Esophagus (tissue), 2 donors: ENCODE measurements around the gene TIGD3. TPM values are rescaled to one million over a fixed set of nuclear protein-coding genes. Genes with fewer than 3 reads are reported as not detected.

ENCODE experiments used
- H3K27ac ChIP-seq, 2 donors: one replicate each; pipeline ENCODE4 v1.5.1; 2013; ENCODE audit warnings: low read depth in 2 of 2, mild to moderate bottlenecking in 2 of 2, inconsistent platforms in 1 of 2, low read length in 1 of 2, moderate library complexity in 1 of 2
- H3K27me3 ChIP-seq, 2 donors: one replicate each; pipeline ENCODE4 v1.6.1; 2013; ENCODE audit warnings: low read length in 2 of 2, control low read depth in 1 of 2, mild to moderate bottlenecking in 1 of 2; ENCODE audit not compliant: insufficient read depth in 2 of 2, control insufficient read depth in 1 of 2
- H3K36me3 ChIP-seq, 2 donors: one replicate each; pipeline ENCODE4 v1.6.1; 2013; ENCODE audit warnings: low read length in 1 of 2; ENCODE audit not compliant: control insufficient read depth in 2 of 2, insufficient read depth in 2 of 2
- H3K4me1 ChIP-seq, 2 donors: one replicate each; pipeline ENCODE4 v1.6.1; 2013; ENCODE audit warnings: low read length in 1 of 2; ENCODE audit not compliant: control insufficient read depth in 2 of 2, insufficient read depth in 2 of 2
- H3K4me3 ChIP-seq, 2 donors: one replicate each; pipeline ENCODE4 v1.5.1; 2013; ENCODE audit warnings: low read length in 2 of 2, mild to moderate bottlenecking in 2 of 2, low read depth in 1 of 2, moderate library complexity in 1 of 2
- H3K9me3 ChIP-seq, 2 donors: one replicate each; pipeline ENCODE4 v1.6.1; 2013; ENCODE audit warnings: mild to moderate bottlenecking in 2 of 2, low read depth in 1 of 2, low read length in 1 of 2, moderate library complexity in 1 of 2; ENCODE audit not compliant: control insufficient read depth in 2 of 2, insufficient read depth in 1 of 2
- WGBS, 2 donors: extraction: QIAGEN DNeasy Blood & Tissue Kit; methylation state at CpG; one replicate each; pipeline ENCODE4 v1.1.7; 2013; 5-methylcytosine and 5-hydroxymethylcytosine counted together
- polyA plus RNA-seq, 2 donors: library from polyadenylated mRNA; stranded (reverse); fragments of 200-250 nt; gene quantifications; one replicate each; pipeline ENCODE4 v1.2.3, GENCODE V29; 2013
- donor health status: healthy with polysubstance abuse.
- donor health status: Bipolar disorder and iron deficiency.

TIGD3 gene
- polyA plus RNA-seq, result under 1 TPM; 0.10 to 0.16 TPM

- Histone ChIP-seq H3K4me1 (peaks cover 9 to 12% of the 10 kb centered on the region in 2 donors), H3K27ac (peak within 1 kb of the TSS; percentile 62 to 81), H3K4me3 (peak within 1 kb of the TSS; percentile 55 to 70), H3K36me3 (peaks cover 10 to 13% of the 10 kb centered on the region in 2 donors), H3K9me3 (no peaks in the 10 kb centered on the region), H3K27me3 (no peaks in the 10 kb centered on the region)
- WGBS, 2 donors, result 1% methylated on average over 65 to 79 of the region's 79 CpGs
Observed at GRCh38 chr11:65354265-65355012, at the start of gene TIGD3. TIGD3 (plus strand) TSS chr11:65354751; CDS start chr11:65355809, 1,058 bp downstream.

DNA sequence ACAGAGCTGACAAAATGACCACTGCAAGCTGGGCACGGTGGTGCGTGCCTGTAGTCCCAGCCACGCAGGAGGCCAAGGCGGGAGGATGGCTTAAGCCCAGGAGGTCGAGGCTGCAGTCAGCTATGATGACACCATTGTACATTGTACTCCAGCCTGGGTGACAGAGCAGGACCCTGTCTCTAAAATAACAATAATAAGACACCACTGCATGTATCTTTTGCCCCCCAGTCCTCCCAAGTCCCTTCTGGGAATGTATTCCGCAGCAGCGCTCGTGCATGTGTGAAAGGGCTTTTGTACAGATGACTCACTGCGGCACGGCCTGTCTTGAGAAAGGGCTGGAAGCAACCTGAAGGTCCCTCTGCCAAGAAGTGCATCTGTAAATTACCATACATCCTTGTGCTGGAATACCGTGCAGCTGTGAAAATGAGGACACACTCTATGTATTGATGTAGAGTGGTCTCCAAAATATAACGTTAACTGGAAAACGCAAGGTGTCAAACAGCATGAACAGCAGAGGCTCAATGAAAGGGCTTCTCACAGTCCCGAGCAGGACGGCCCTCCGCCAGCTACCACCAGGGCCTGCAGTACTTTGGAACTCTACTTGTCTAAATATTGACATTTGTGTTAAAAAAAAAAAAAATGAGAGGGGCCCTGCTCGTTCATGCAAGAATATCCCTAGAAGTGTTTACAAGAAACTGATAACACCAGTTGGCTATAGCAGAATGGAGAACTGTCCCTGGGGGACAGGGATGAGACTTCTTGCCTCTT, 48.9 kb upstream of the TIGD3 start:
- Histone ChIP-seq H3K4me1 (peaks cover 2% of the 10 kb centered on the region in 2 donors), H3K9me3 (no peaks in the 10 kb centered on the region), H3K4me3 (no peak overlapping the region), H3K27me3 (no peaks in the 10 kb centered on the region), H3K27ac (peak overlapping the region; percentile 47 to 50), H3K36me3 (peaks cover 0 to 3% of the 10 kb centered on the region in 2 donors)
- WGBS, 2 donors, result 56 to 63% methylated on average over 17 of the region's 17 CpGs

DNA sequence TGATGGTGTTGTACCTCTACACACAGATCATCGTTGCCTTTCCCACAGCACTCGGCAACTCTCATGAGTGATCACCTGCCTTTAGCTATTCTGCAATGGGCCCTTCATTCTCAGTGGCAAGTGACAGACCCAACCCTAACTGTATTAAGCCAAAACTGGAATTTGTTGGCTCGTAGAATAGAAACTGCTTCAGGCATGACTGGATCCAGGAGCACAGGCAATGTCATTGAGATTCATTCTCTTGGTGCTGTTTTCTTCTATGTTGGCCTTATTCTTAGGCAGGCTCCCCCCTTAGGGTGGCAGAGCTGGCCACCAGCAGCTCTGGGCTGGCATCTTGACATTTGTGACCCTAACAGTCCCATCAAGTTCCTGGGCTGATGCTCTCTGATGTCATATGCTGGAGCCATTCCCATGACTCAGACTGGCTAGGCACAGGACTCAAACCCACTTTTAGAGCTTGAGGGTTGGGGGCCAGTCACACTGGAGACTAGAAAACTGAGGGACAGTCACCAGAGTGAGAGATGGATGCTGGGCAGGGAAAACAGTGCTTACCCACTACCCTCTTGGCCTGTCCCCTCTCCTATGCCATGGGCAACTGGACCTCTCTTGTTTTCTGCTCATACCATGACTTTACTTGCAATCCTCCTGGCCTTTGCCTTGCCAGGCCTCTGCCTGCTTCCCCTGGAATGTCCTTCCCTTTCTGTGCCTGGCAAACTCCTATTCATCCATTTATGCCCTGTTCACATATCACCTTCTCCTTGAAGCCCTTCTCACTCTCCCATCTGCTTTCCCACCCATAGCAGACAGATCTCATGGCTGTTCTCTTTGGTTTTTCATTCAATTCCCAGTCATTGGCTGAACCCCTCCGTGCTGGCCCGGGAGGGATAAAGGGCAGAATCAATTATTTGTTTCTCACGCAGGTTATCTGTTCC, 47.0 kb upstream of the TIGD3 start:
- Histone ChIP-seq H3K27ac (peak overlapping the region; percentile 13 to 19), H3K27me3 (no peaks in the 10 kb centered on the region), H3K36me3 (peaks cover 0 to 3% of the 10 kb centered on the region in 2 donors), H3K4me3 (no peak overlapping the region), H3K9me3 (no peaks in the 10 kb centered on the region), H3K4me1 (peaks cover 2% of the 10 kb centered on the region in 2 donors)
- 85 to 87% methylated on average over 6 of the region's 6 CpGs for WGBS, 2 donors

GRCh38 chr11:65308281-65308891, 46.2 kb upstream of the TIGD3 start:
- no peaks in the 10 kb centered on the region for H3K27me3 ChIP-seq
- H3K4me3 ChIP-seq, result no peak overlapping the region
- no peaks in the 10 kb centered on the region for H3K9me3 ChIP-seq
- peak overlapping the region; percentile 19 to 27 for H3K27ac ChIP-seq
- H3K4me1 ChIP-seq, result peaks cover 0 to 2% of the 10 kb centered on the region in 2 donors
- peaks cover 0 to 3% of the 10 kb centered on the region in 2 donors for H3K36me3 ChIP-seq
- 30 to 53% methylated on average over 7 of the region's 7 CpGs for WGBS, 2 donors

- Histone ChIP-seq H3K9me3 (no peaks in the 10 kb centered on the region), H3K27me3 (no peaks in the 10 kb centered on the region), H3K36me3 (no peaks in the 10 kb centered on the region), H3K27ac (peak overlapping the region in 1 of 2 donors; percentile 8), H3K4me1 (peaks cover 0 to 4% of the 10 kb centered on the region in 2 donors), H3K4me3 (no peak overlapping the region)
- 59 to 64% methylated on average over 5 of the region's 5 CpGs for WGBS, 2 donors
Observed at GRCh38 chr11:65309006-65309405, 45.5 kb upstream of the TIGD3 start.

GRCh38 chr11:65310215-65310614, 44.3 kb upstream of the TIGD3 start:
- H3K27ac ChIP-seq, result no peak overlapping the region

DNA sequence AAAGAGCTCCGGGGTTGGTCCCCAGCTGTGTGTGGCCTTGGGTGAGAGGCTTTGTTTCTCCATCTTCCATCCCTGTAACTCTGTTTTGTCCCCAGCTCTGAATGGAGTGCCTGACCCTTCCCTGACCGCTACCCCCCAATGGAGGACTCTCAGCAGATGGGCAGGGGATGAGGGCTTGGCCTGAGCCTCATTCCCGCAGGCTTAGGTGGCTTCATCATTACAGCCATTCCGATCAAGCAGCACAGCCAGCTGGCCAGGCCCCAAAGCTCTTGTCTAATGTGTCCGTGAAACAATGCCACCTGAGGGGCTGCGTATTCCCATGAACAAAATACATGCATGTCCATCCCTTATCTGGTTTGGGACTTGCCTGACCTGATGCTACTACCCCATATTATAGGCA, 43.8 kb upstream of the TIGD3 start:
- peaks cover 0 to 4% of the 10 kb centered on the region in 2 donors for H3K4me1 ChIP-seq
- H3K27ac ChIP-seq, result no peak overlapping the region
- 33 to 56% methylated on average over 6 of the region's 6 CpGs for WGBS, 2 donors
- H3K9me3 ChIP-seq, result no peaks in the 10 kb centered on the region
- no peaks in the 10 kb centered on the region for H3K27me3 ChIP-seq
- H3K36me3 ChIP-seq, result no peaks in the 10 kb centered on the region
- H3K4me3 ChIP-seq, result no peak overlapping the region

More at GRCh38 chr11:65310215-65310614, 44.3 kb upstream of the TIGD3 start:
- Histone ChIP-seq H3K27me3 (no peaks in the 10 kb centered on the region), H3K36me3 (no peaks in the 10 kb centered on the region), H3K9me3 (no peaks in the 10 kb centered on the region), H3K4me3 (no peak overlapping the region), H3K4me1 (peaks cover 0 to 4% of the 10 kb centered on the region in 2 donors)
- 57 to 72% methylated on average over 10 of the region's 10 CpGs for WGBS, 2 donors

- Histone ChIP-seq H3K27ac (no peak overlapping the region), H3K27me3 (no peaks in the 10 kb centered on the region), H3K36me3 (no peaks in the 10 kb centered on the region), H3K4me1 (peaks cover 0 to 4% of the 10 kb centered on the region in 2 donors), H3K9me3 (no peaks in the 10 kb centered on the region), H3K4me3 (no peak overlapping the region)
- WGBS, 2 donors, result 59 to 67% methylated on average over 5 of the region's 5 CpGs
Observed at GRCh38 chr11:65311170-65311678, 43.3 kb upstream of the TIGD3 start.
